ENCODE results near the gene RBPMS2.

Gene RBPMS2

DNA sequence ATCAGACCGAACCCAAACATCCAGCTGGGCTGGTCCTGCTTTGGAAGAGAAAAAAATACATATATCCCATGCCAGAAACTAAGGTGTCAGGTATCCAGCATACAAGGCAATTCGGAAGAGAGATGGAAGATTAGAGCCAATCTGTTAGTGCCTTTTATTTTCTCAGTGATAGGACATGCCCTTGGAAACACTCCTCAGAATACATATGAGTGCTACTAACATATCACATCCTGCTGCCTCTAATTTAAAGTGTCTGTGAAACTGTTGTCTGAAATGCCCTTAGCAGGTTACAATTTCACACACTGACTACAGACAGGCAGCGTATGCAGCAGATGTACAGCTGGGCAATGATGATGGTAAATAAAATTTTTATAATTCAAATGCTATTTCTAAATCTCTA, 78.9 kb downstream of the RBPMS2 start:
- Histone ChIP-seq H3K27ac (0 out of 2 replicates have a peak overlapping the region, but pooled peaks have one; percentile 78), H3K9me3 (ENCODE audit: severe bottlenecking) (no peaks in the 10 kb centered on the region), H3K36me3 (peaks cover 47% of the 10 kb centered on the region), H3K27me3 (ENCODE audit: insufficient read depth, low read depth, severe bottlenecking) (no peaks in the 10 kb centered on the region), H3K4me3 (ENCODE audit: low read depth, low read length) (no peak overlapping the region)
- TF ChIP-seq, protein P1, sequence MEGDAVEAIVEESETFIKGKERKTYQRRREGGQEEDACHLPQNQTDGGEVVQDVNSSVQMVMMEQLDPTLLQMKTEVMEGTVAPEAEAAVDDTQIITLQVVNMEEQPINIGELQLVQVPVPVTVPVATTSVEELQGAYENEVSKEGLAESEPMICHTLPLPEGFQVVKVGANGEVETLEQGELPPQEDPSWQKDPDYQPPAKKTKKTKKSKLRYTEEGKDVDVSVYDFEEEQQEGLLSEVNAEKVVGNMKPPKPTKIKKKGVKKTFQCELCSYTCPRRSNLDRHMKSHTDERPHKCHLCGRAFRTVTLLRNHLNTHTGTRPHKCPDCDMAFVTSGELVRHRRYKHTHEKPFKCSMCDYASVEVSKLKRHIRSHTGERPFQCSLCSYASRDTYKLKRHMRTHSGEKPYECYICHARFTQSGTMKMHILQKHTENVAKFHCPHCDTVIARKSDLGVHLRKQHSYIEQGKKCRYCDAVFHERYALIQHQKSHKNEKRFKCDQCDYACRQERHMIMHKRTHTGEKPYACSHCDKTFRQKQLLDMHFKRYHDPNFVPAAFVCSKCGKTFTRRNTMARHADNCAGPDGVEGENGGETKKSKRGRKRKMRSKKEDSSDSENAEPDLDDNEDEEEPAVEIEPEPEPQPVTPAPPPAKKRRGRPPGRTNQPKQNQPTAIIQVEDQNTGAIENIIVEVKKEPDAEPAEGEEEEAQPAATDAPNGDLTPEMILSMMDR (IDR thresholded peaks at IDR 0.05; ENCODE audit: low read depth, low read length), result no peak
- DNase-seq, result no peak

DNA sequence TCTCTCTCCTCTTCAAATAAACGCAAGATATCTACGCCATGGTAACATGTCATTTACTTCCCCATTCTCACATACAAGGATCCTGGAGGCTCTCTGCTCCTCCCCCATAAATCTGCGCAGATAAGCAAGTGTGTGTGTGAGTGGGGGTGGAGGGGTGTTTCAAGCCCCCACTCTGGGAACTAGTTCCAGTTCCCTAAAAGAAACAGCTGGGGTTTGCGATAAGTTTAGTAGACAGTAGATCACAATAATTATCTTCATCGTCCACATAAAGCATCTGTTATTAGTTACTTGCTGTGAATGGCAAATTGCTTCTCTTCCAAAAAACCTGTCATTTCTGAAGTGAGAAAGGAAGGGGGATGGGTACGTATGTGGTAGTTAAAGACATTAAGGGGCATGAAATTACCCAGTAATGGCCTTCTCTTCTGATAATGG, 79.8 kb downstream of the RBPMS2 start:
- Histone ChIP-seq H3K4me3 (ENCODE audit: low read depth, low read length) (no peak overlapping the region), H3K27ac (peak overlapping the region; percentile 78), H3K9me3 (ENCODE audit: severe bottlenecking) (no peaks in the 10 kb centered on the region), H3K36me3 (peaks cover 53% of the 10 kb centered on the region), H3K27me3 (ENCODE audit: insufficient read depth, low read depth, severe bottlenecking) (no peaks in the 10 kb centered on the region)
- DNase-seq, result no peak
- TF ChIP-seq, protein P1 (IDR thresholded peaks at IDR 0.05; ENCODE audit: low read depth, low read length), result no peak

DNA sequence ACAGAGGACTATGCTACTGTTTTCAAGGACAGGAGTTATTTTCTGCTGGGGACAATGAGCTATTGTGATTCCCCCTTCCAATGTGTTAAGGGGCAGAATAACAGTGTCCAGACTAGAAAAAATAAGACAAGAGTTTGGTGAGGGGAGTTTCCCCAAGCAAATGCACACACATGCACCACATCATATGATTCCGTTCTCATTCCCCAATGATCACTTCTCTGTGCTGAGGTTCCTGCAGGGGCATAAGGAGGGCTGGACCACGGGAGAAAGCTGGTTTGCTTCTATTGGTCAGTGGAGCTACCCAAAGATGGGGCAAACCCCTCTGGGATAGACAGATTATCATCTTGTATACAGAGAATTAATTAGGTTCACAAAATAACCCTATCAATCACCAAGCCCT, 80.6 kb downstream of the RBPMS2 start:
- DNase-seq, result no peak
- TF ChIP-seq, protein P1 (IDR thresholded peaks at IDR 0.05; ENCODE audit: low read depth, low read length), result no peak
- no peaks in the 10 kb centered on the region for H3K27me3 ChIP-seq (ENCODE audit: insufficient read depth, low read depth, severe bottlenecking)
- H3K4me3 ChIP-seq (ENCODE audit: low read depth, low read length), result no peak overlapping the region
- peaks cover 53% of the 10 kb centered on the region for H3K36me3 ChIP-seq
- H3K27ac ChIP-seq, result peak overlapping the region; percentile 78
- H3K9me3 ChIP-seq (ENCODE audit: severe bottlenecking), result no peaks in the 10 kb centered on the region

DNA sequence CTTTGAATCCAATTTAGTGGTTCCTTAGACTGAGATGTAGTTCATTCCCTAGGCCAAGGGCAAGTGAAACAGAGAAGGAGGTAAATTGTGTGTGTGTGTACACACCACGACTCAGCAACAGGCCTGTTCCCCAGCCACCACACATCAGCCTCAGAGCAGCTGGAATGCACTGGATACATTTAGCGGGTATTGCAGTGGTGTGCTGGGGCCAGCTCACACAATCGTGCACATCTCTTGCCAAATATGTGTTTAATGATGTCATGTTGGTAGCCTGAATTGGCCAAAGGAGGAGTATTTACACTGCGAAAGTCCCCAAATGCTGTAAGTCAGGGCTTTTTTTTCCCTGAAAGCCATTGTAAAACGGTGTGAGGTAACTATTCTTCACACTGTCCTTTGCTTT, 82.3 kb downstream of the RBPMS2 start:
- Histone ChIP-seq H3K4me3 (ENCODE audit: low read depth, low read length) (no peak overlapping the region), H3K27ac (no peak overlapping the region; the same call in 1 of the 2 replicates), H3K36me3 (peaks cover 70% of the 10 kb centered on the region), H3K9me3 (ENCODE audit: severe bottlenecking) (no peaks in the 10 kb centered on the region), H3K27me3 (ENCODE audit: insufficient read depth, low read depth, severe bottlenecking) (no peaks in the 10 kb centered on the region)
- no peak for DNase-seq
- TF ChIP-seq, protein P1 (IDR thresholded peaks at IDR 0.05; ENCODE audit: low read depth, low read length), result no peak

DNA sequence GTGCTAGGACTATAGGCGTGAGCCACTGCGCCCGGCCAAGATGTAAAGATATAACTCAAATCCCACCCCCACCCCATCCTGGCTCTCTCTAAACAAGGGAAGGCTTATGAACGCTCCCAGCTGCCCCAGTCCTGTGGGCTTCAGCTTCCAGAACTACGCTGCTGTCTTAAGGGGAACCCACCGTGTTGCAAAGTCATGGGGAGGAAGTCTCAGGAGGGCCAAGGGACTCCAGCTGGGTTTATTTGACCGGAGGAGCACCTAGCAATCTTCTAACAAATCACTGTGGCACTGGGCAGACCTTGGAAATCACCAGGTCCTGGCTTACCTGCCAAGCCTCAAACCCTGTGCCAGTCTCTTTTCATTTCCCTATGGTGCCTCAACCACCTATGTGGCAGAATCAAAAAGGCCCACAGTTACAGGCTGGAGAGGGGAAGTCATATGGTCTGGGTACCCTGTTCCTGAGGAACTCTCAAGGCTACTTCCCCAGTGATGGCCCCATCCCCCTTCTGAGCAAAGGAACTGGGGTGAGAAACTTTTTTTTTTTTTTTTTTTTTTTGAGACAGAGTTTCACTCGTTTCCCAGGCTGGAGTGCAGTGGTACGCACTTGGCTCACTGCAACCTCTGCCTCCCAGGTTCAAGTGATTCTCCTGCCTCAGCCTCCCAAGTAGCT, 83.4 kb downstream of the RBPMS2 start:
- TF ChIP-seq, protein P1 (IDR thresholded peaks at IDR 0.05; ENCODE audit: low read depth, low read length), result no peak
- H3K27ac ChIP-seq, result no peak overlapping the region
- H3K27me3 ChIP-seq (ENCODE audit: insufficient read depth, low read depth, severe bottlenecking), result no peaks in the 10 kb centered on the region
- H3K4me3 ChIP-seq (ENCODE audit: low read depth, low read length), result no peak overlapping the region
- H3K36me3 ChIP-seq, result peaks cover 78% of the 10 kb centered on the region
- no peak for DNase-seq
- no peaks in the 10 kb centered on the region for H3K9me3 ChIP-seq (ENCODE audit: severe bottlenecking)
